ENCODE measurements around the gene NCOA4. TPM values are rescaled to one million over a fixed set of nuclear protein-coding genes. Genes with fewer than 3 reads are reported as not detected.

The NCOA4 gene
- total and polyA plus RNA-seq, 2 of the 8 experiments (the other 6 are each of a cell fraction or from before 2014, with no cell fraction given): 28.9 to 65.2 TPM

GRCh38 chr10:46001187-46001756 lies 29.2 kb downstream of the NCOA4 start:
- H3K79me2 ChIP-seq (ENCODE audit: control insufficient read depth in 1 of 2, insufficient read depth in 2 of 2, low read length in 2 of 2): no peaks in the 10 kb centered on the region
- H2BK20ac ChIP-seq (ENCODE audit: low read length): no peak overlapping the region
- FAIRE-seq (no peak), DNase-seq (ENCODE audit: low read depth in 1 of 2, low spot score in 2 of 2) (no peak)
- no peak overlapping the region for H3K4ac ChIP-seq (replicated peaks; ENCODE audit: insufficient read length, low read depth, low read length)
- H3K14ac ChIP-seq (ENCODE audit: insufficient read length): no peak overlapping the region
- H2BK5ac ChIP-seq (ENCODE audit: low read depth, low read length): no peak overlapping the region
- H2AK5ac ChIP-seq (ENCODE audit: low read depth, low read length): no peak overlapping the region
- no peak overlapping the region for H4K8ac ChIP-seq (ENCODE audit: extremely low read depth, insufficient read depth, low read length)
- no peak overlapping the region for H2BK15ac ChIP-seq (ENCODE audit: low read length)
- peaks cover 14 to 66% (median 34%) of the 10 kb centered on the region in 4 experiments for H3K36me3 ChIP-seq (ENCODE audit: control insufficient read depth in 2 of 4, insufficient read depth in 4 of 4, low read length in 3 of 4)
- CTCF ChIA-PET (ENCODE audit: partially characterized antibody): interaction anchor here (1.2 to 1.9 kb wide), 3 partner anchors 9 to 24 kb away, joined by 3 to 5 read pairs (median 3); no protein-coding TSS in a partner anchor
- no peak overlapping the region for H3K56ac ChIP-seq (replicated peaks; ENCODE audit: insufficient read length, low read depth, low read length)
- H4K91ac ChIP-seq (replicated peaks; ENCODE audit: insufficient read length, low read length): no peak overlapping the region
- H3K4me1 ChIP-seq (replicated peaks in 1 of 4; ENCODE audit: control insufficient read depth in 3 of 4, insufficient read depth in 4 of 4, low read length in 3 of 4): peaks cover 0 to 3% (median 0%) of the 10 kb centered on the region in 4 experiments; a peak in 2 of 7 replicates
- H3K23ac ChIP-seq (ENCODE audit: insufficient read length): no peak overlapping the region
- H3K4me3 ChIP-seq (ENCODE audit: extremely low read depth in 1 of 4, insufficient read depth in 2 of 4, low read depth in 3 of 4, low read length in 4 of 4): no peak overlapping the region
- no peak overlapping the region for H4K5ac ChIP-seq (ENCODE audit: insufficient read length, low read depth, low read length)
- no peak overlapping the region for H3K4me2 ChIP-seq (ENCODE audit: insufficient read depth in 1 of 2, low read depth in 2 of 2, low read length in 2 of 2)
- H3K18ac ChIP-seq (ENCODE audit: extremely low read depth, low read length): no peak overlapping the region
- H2BK12ac ChIP-seq (ENCODE audit: low read depth, low read length): no peak overlapping the region
- H2AFZ ChIP-seq (ENCODE audit: low read length): no peak overlapping the region
- no peaks in the 10 kb centered on the region for H3K27me3 ChIP-seq (replicated peaks in 1 of 4; ENCODE audit: control insufficient read depth in 3 of 4, extremely low read depth in 1 of 4, insufficient read depth in 3 of 4, low read length in 3 of 4)
- H4K20me1 ChIP-seq (replicated peaks in 1 of 2; ENCODE audit: control insufficient read depth in 1 of 2, insufficient read depth in 2 of 2, low read length in 2 of 2): peaks cover 0 to 2% of the 10 kb centered on the region in 2 experiments
- H3K27ac ChIP-seq (ENCODE audit: low read depth, low read length): no peak overlapping the region
- no peaks in the 10 kb centered on the region for H3K9me3 ChIP-seq (ENCODE audit: insufficient read depth in 2 of 2, low read depth in 1 of 2, low read length in 1 of 2)
- H2BK120ac ChIP-seq (replicated peaks; ENCODE audit: low read depth, low read length): no peak overlapping the region
- no peaks in the 10 kb centered on the region for H3K23me2 ChIP-seq (ENCODE audit: low read depth, low read length)
- no peaks in the 10 kb centered on the region; the same call in 1 of the 2 replicates for H3K79me1 ChIP-seq (ENCODE audit: low read depth, low read length)
- 91% methylated on average over 5 of the region's 5 CpGs; no CpG with 5 or more reads in 1 of the 2 experiments for WGBS, 2 experiments (ENCODE audit: extremely low coverage in 1 of 2, insufficient coverage in 1 of 2, insufficient read length in 1 of 2, insufficient replicate concordance in 2 of 2, low coverage in 1 of 2, low lambda C conversion rate in 2 of 2, missing lambda C conversion rate in 1 of 2)
- POLR2A ChIA-PET (ENCODE audit: partially characterized antibody): interaction anchor here (0.8 kb wide), 1 partner anchor 12 kb away, joined by 3 read pairs; no protein-coding TSS in a partner anchor
- no peak overlapping the region for H3K9ac ChIP-seq (replicated peaks in 1 of 4; ENCODE audit: extremely low read depth in 1 of 4, low read depth in 3 of 4, low read length in 3 of 4)
- no peak for TF ChIP-seq TEAD4 (IDR thresholded peaks at IDR 0.05; ENCODE audit: low read depth, low read length)
- no peak for TF ChIP-seq SUZ12 (IDR thresholded peaks at IDR 0.05; ENCODE audit: low read length)
- no peak for TF ChIP-seq CHD1 (IDR thresholded peaks at IDR 0.05; ENCODE audit: low read depth, low read length)
- no peak for TF ChIP-seq SP2 (IDR thresholded peaks at IDR 0.05; ENCODE audit: low read length)
- TF ChIP-seq ASH2L (IDR thresholded peaks at IDR 0.05; ENCODE audit: low read length): no peak
- TF ChIP-seq POU5F1 (IDR thresholded peaks at IDR 0.05; ENCODE audit: low read depth, low read length): no peak
- no peak for TF ChIP-seq JUND (IDR thresholded peaks at IDR 0.05; ENCODE audit: low read length)
